Activated gamma-delta T cell treated with anti-CD3 and anti-CD28 coated beads, Interleukin-2, amount 50 U/mL, for 16 hours (primary cell): ENCODE results near the gene GZMA.
A peak's percentile ranks its signal among the peaks of the same experiment; 100 is the strongest.
"Not testable (repeated sequence)": the region's sequence is repeated elsewhere in the genome, so short reads cannot be mapped to it uniquely, and the experiment has no call there.

ENCODE experiments used
- DNase-seq: peaks from one replicate; pipeline ENCODE4 v3.0.0-alpha.2; 2020; ENCODE audit warnings: low read depth

GZMA gene

DNA sequence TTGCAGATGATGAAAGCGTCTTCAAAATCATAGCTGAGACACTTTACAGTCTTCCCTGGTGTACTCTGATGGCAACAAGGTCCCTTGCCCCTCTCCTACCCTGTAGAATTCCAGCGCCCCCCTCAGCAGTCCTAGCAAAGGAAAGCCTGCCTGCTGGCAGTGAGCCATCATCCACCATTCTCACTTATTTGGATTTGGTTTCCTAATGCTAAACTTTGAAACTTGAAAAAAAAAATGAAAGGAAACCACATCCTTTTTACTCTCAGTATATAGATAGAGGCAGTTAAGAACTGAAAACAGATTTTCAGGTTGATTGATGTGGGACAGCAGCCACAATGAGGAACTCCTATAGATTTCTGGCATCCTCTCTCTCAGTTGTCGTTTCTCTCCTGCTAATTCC is at the start of gene GZMA:
Gene GZMA, plus strand, starts transcription at position 299 of the 400 bp plus-strand sequence. Its CDS starts 37 bp downstream, at position 336.
- DNase-seq = no peak

DNA sequence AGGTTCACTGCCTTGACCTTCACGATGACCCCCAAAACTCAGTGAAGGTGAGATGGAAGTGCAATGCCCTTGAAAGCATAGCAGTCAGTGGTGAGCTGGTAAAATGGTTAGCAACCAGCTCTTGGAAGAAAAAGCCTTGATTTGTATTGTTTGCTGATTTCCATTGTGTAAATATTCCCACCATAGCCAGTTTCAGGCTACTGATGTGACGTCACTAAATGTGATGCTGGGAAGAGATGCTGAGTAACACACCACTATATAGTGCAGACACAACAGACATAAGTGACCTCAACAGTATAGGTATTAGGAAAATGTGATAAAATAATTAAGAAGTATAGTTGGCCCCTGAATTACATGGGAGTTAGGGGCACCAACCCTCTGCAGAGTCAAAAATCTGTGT is 47.3 kb upstream of the GZMA start:
- no peak for DNase-seq

DNA sequence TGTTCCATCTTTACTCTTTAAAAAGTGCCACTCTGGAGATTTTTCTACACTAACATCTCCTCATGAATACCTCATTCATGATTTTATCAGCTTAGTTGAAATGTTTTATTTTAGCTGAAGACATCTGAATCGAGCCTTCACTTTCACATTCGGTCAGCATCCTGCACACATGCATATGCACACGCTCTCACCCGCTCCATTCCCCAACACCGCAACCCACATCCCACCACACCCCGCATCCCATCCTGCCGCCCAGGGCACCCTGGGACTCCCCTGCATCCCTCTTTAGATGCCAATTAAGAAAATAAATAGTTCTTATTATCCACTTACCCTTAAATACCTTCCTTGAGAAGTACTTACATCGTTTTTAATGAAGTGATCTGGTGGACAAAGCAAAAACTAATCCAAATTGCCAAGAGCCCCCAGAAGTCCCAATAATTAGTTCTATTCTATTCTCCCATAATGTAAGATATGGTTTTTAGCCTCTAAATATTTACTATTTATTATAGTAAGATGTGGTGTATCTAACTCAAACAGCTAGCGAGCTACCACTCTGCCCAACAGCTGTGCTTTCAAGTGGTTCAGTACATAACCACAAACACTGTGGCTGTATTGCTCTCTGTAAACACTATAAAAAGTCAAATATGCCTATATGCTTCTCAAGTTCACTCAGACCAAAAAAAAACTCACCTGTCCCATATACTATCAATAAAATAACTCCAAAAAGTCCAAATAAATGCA is 40.2 kb upstream of the GZMA start:
- peak; percentile 20 for DNase-seq

DNA sequence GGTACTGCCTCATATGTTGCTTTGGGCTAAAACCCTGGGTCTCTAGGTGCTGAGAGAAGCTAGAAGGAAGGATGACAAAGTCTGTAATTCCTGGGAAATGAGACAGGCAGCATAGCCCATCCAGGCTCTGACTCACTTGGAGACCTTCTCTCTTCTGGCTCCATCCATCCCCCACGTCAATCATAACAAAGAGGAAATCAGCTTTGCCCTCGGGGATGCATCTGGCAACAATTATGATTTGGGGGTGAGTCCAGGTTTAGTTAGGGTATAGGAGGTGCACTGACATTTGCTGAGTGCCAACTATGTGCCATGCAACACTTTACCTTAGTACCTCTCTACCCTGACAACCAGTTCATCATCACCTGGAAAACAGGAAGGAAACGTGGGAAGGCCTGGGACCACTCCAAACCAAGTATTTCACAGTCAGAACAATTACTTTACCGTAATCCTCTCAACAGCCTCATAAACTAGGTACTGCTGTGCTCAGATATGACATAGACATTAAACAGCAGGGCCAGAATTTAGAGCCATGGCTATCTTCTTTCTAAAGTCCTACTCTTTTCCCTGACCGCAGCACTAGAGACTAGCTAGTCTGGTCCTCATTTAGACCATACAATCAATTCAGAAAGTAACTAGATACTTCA is 39.1 kb upstream of the GZMA start:
- DNase-seq = no peak

DNA sequence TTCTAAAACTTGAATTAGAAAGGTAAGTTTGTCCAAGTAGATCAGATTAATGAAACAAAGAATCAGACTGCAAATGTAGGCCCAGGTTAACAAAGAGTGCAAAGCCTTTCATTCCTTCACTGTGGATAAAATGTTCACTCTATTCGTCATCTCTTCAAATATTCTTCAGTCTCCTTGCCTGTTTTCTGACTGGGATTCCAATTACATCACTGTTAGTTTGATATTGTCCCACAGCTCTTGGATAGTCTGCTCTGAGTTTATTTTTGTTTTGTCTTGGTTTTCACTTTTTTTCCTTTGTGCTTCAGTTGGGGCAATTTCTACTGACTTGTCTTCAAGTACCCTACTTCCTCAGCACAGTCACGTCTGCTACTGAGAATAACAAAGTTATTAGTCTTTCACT is 38.5 kb upstream of the GZMA start:
- DNase-seq = no peak

DNA sequence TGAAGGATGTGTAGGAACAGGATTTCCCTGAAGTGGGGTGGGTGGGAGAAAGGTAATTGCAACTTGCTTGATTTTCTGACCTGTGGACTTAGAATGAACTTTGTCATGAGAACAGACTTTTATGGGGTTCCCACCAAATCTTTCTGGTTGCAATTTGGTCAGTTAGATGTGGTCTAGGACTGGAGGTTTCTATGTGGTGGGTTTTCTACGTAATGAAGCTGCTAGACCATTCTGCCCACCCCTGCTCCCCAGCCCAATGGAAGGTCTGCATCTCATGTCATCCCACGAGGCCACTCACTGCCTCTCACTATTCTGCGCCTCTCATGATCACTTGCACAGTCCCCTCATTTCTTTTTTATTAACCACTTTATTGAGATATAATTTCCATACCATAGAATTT is 37.9 kb upstream of the GZMA start:
- DNase-seq = no peak

DNA sequence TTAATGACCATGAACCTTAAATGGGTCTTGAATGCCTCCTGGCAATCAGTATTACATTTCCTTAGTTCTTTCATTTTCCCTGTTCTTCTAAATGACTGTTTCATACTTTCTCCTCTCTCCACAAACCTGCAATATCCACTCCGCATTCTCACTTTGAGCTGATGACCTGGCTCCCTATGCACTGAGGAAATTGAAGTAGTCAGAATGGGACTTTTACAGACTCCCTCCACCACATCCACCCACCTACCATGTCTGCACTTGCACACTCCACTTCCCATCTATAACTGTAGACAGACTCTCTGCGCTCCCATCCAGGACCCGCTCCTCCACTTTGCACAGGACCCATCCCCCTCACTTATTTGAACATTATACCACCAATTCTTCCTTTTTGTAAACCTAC is 36.2 kb upstream of the GZMA start:
- no peak for DNase-seq

DNA sequence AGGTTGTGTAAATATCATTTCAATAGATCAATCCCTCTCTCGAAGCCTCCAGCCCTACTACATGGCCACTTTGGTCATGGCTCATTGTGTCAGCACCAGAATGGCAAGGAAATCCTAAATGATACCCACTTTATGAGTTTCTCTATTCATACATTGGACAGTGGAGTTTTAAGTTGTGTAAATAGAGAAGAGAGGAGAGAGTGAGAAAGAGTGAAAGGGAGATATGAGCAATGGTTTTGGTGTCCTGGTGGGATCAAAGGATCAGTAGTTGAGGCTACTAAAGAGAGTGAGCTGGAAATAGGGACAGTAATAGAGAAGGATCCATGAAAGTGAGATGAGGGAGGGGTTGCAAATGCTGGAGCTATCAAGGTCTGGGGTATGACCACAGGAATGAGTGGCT is 31.5 kb upstream of the GZMA start:
- no peak for DNase-seq

DNA sequence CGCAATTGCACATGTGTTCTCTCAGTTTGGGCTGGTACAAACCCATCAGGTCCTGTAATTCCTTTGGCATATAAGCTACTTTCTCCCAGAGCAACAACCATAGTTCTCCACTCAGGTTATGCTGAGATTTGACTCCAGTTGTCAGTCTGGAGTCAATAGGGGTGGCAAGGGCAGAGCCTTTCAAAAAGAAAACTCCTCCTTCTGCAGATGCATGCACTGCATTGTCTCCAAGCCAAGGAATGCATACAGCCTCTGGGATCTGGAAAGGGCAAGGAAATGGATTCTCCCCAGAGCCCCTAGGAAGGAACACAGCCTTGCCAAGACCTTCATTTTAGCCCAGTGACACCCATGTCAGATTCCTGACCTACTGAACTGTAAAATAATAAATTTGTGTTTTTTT is 31.0 kb upstream of the GZMA start:
- DNase-seq = no peak

DNA sequence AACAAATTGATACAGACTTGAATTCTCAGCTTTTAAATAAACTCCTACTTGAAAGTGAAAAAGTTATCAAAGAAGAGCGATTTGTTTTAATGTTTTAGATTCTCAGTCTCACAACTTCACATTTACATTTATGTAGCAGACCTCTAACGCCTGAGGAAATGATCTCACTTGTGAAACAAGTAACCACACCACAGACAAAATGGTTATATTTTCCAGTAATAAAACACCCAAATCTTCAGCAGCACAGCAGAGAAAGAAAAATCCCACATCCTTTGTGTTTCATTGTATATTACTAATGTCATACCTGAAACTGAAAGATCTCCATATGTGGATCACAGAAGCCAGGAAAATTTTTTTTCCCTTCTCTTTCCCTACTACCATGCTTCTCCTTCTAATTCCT is 29.8 kb upstream of the GZMA start:
- DNase-seq = no peak

DNA sequence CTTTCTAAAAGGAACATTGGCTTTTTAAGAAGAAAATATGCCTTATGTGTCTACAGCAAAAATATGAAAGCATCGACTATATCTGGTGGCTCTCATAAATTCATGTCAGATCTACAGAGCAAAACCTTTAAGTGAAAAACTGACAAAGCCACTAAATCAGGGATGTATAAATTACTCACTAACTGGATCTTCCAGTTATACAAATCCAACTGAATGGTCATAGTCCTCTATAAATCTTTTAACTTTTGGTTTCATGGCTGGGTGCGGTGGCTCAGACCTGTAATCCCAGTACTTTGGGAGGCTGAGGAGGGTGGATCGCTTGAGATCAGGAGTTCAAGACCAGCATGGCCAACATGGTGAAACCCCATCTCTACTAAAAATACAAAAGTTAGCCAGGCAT is 29.2 kb upstream of the GZMA start:
- DNase-seq = no peak

DNA sequence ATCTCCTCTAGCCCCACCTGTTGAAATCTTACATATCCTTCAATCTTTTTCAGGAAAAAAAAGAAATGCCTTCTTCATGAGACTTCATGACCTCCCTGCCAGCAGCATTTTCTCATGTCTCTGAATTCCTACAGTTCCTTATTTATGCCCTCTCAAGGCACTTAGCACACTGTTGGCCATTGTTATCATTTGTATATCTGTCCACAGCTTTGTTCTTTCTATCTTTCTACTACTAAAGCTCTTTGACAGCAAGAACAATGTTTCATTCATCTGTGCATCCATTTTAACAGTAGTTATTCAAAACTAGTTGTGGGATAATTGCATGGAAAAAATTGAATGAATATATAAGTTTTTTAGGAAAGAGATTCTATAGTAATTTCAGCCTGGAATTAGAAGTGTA is 20.9 kb upstream of the GZMA start:
- DNase-seq = no peak

DNA sequence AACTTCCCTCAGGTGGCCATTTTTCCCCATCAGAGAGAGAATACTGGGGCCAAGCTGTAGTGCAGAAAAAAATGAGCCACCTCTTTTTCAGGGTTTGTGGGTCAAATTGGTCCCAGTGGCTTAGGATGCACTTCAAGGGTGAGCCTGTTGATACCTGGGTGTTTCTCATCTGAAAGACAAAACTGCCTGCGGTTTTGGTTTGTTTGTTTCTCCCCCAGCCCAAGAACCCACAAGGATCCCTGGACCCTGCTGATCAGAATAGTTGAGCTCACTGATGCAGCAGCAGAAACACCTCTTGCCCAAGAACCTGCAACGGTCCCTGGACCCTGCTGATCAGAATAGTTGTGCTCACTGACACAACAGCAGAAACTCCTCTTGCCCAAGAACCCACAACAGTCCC is 13.1 kb upstream of the GZMA start:
- not testable (repeated sequence) for DNase-seq

DNA sequence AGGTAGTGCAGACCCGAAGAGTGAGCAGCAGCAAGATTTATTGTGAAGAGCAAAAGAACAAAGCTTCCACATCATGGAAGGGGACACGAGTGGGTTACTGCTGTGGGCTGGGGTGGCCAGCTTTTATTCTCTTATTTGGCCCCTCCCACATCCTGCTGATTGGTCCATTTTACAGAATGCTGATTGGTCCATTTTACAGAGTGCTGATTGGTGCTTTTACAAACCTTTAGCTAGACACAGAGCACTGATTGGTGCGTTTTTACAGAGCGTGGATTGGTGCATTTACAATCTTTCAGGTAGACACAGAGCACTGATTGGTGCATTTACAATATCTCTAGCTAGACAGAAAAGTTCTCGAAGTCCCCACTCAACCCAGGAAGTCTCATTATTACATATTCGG is 11.4 kb upstream of the GZMA start:
- not testable (repeated sequence) for DNase-seq

DNA sequence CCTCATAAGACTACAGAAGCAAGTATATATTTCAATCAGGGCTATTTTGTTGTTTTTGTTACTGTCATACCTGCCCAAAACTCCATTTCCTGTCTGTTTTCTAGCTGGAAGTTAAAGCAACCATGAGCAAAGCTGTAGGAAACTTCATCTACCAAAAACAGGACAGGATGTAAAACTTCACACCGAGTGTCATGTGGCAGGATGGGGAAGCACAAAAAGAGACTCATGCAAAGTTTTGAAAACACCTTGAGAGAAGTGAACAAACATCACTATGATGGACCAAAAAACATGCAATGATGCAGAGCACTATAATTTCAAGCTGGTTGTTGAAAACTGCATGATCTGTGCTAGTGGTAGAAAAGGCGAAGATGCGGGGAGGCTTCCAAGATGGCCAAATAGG is 6.3 kb upstream of the GZMA start:
- DNase-seq = no peak

DNA sequence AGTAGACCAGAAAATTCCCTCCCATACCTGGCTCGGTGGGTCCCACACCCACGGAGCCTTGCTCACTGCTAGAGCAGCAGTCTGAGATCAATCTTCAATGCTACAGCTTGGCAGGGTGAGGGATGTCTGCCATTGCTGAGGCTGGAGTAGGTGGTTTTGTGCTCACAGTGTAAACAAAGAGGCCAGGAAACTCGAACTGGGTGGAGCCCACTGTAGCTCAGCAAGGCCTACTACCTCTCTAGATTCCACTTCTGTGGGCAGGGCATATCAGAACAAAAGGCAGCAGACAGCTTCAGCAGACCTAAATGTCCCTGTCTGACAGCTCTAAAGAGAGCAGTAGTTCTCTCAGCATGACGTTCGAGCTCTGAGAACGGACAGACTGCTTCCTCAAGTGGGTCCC is 5.6 kb upstream of the GZMA start:
- no peak for DNase-seq

DNA sequence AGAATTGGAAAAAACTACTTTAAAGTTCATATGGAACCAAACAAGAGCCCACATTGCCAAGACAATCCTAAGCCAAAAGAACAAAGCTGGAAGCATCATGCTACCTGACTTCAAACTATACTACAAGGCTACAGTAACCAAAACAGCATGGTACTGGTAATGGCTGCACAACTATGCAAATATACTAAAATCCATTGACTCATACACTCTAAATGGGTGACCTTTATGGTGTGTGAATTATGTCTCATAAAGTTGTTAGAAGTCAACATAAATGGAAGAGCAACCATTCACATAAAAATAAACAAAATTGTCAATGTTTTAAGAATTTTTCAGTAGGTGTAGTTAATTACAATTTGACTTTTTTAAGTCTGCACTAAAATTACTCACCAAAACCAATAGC is 1.3 kb upstream of the GZMA start:
- DNase-seq = not testable (repeated sequence)

DNA sequence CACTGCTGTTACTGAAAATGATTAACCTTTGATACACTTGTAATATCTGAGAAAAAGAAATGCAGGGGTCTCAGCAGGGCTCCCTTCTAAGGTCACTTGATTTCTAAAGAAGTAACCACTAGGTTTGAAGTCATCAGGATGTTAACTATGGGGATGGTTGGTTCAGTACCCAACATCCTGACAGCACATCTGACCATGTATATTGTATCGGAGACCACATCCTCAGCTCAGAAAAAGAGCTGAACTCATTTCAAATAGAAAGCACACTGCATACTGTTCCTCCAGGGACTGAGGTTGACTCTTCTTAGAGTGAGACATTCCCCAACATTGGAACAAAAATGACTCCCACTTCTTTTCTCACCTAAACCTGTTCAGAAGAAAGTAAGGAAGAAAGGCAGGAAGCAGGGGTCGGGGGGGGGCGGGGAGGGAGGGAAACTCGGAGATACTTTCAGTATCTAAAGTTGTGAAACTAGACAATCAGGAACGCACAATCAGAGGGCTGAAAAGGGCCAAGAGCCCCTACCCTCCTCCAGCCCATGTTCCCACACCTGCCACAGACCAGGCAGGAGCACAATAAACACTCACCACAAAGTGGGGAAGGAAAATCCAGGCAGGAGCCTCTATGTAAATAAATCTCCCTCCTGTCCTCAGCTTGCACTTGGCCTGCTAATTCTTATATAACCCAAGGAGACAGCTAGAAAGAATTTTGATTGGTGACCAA is 730 bp upstream of the GZMA start:
- no peak for DNase-seq

DNA sequence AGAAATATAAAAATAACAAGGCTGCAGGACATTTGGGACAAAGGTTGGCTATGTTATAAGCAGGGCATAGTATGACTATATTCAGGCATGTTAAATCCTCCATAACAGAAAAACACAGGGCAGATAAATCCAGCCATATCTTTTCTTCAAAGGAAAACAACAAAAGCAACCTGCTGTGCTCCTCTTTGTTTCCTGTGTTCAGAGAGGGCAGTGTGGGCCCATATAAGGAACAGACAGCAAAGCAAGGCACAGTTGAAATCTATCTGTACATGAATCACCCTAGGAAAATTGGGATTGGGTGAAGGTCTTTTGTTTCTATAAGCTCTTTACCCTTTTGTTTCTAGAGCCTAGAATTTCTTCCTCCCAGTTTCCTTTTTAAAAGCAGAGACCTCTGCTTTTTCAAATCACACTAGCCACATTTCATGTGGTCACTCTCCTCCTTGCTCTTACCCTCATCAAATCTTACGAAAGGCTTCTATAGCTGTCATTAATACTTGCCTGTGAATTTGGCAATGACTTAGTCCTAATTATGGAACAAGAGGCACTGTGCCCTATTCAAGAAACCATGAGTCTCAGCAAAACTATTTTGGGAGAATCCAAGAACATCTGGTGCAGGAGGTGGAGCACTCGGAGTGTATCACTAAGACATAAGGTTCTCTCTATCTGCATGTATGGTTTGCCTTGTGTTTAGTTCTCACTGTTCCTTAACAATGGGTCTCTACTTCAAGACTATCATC is 1.8 kb downstream of the GZMA start:
- DNase-seq = no peak

DNA sequence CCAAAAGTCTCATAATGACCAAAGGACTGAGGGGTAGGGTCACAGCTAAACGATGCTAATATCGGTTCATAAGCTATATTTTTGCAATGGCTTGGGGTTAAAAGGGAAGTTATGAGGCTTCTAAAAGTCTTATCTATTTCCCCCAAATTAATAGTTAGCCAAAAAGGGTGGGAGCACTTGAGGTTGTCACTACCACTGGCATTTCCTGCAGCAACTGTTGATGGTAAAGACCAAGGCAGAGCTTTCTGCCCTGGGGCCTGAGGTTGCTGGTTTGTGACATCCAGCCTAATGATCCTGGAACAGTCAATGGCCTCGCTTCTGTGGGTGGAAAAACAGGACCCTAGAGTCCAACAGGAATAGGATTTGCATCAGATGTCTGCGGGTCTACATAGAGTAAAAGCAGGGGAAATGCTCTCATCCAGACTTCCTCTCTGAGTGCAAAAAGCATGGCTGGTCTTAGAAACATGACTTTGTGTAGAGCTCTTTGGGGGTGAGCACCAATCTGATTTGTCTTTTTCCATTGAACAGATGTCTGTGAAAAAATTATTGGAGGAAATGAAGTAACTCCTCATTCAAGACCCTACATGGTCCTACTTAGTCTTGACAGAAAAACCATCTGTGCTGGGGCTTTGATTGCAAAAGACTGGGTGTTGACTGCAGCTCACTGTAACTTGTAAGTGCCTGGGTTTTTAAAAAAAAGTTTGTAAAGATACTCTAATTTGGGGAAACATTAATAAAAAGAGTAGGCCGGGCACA is 2.7 kb downstream of the GZMA start:
- no peak for DNase-seq

DNA sequence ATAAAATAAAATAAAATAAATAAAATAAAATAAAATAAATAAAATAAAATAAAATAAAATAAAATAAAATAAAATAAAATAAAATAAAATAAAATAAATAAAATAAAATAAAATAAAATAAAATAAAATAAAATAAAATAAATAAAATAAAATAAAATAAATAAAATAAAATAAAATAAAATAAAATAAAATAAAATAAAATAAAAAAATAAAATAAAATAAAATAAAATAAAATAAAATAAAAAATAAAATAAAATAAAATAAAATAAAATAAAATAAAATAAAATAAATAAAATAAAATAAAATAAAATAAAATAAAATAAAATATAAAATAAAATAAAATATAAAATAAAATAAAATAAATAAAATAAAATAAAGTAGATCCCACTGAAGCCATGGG is 3.5 kb downstream of the GZMA start:
- not testable (repeated sequence) for DNase-seq

DNA sequence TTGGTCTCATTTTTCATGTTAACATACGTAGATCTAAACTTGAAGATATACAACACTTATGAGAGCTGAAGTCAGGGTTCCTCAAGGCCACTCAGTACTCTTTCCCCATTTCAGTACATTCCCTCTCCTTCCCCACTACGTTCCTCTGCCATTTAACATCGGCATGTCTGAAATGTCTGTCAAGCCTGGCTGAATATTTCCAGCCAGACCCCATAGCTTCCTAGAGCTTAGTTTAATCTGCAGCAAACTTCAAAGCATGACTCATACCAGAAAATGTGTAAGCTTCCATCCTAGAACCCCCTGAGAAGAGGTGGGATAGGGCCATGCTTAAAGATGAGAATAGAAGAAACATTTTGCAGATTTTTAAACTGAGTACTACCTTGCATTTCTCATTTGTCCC is 6.2 kb downstream of the GZMA start:
- DNase-seq = no peak
